AG09319 (cell line): ENCODE data around the gene BIRC7.

Source experiments
- DNase-seq: peaks from one replicate; pipeline ENCODE4 v3.0.0-alpha.2; 2010; ENCODE audit warnings: low read depth; ENCODE audit errors: extremely low read depth
- TF ChIP-seq, protein P1 (sequence below): IDR thresholded peaks from 2 replicates; pipeline ENCODE4 v1.5.1; 2011; ENCODE audit warnings: low read depth, mild to moderate bottlenecking, inconsistent platforms, low read length, moderate library complexity

The BIRC7 gene

DNA sequence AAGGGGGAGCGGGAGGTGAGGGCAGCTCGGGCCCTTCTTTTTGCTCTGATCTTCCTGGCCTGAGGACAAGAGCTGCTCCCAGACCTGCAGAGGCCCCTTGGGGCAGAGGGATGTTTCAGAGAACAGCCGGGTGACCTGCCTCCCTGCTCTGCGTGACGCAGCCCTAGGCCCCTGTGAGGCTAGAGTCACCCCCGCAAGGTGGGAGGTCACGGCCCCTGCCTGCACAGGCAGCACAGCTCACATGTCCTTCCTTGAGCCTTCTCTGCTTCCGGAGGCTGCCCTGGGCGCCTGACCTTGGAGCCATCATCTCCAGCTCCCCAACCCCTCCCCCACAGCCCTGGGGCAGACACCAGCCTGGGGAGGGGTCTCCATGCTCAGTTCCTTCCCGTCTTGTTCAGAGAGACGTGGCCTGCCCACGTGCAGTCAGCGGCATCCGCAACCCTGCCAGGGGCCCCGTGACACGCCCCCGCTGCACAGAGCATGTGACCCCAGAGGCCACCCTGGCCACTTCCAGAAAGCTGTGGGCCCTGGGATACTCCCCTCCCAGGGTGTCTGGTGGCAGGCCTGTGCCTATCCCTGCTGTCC lies at the start of gene BIRC7:
Gene BIRC7 (plus strand): TSS at position 507 of the 585 bp plus-strand sequence. CDS start 192 bp downstream, outside the sequence.
- TF ChIP-seq, protein P1, sequence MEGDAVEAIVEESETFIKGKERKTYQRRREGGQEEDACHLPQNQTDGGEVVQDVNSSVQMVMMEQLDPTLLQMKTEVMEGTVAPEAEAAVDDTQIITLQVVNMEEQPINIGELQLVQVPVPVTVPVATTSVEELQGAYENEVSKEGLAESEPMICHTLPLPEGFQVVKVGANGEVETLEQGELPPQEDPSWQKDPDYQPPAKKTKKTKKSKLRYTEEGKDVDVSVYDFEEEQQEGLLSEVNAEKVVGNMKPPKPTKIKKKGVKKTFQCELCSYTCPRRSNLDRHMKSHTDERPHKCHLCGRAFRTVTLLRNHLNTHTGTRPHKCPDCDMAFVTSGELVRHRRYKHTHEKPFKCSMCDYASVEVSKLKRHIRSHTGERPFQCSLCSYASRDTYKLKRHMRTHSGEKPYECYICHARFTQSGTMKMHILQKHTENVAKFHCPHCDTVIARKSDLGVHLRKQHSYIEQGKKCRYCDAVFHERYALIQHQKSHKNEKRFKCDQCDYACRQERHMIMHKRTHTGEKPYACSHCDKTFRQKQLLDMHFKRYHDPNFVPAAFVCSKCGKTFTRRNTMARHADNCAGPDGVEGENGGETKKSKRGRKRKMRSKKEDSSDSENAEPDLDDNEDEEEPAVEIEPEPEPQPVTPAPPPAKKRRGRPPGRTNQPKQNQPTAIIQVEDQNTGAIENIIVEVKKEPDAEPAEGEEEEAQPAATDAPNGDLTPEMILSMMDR: no peak
- DNase-seq: no peak

GRCh38 chr20:63186084-63186483 lies 49.6 kb upstream of the BIRC7 start:
- TF ChIP-seq, protein P1: no peak
- no peak for DNase-seq

- DNase-seq: no peak
- TF ChIP-seq, protein P1: no peak
Observed at GRCh38 chr20:63186528-63187316, 49.0 kb upstream of the BIRC7 start.

GRCh38 chr20:63187338-63188158 lies 48.2 kb upstream of the BIRC7 start:
- TF ChIP-seq, protein P1: no peak
- no peak for DNase-seq

DNA sequence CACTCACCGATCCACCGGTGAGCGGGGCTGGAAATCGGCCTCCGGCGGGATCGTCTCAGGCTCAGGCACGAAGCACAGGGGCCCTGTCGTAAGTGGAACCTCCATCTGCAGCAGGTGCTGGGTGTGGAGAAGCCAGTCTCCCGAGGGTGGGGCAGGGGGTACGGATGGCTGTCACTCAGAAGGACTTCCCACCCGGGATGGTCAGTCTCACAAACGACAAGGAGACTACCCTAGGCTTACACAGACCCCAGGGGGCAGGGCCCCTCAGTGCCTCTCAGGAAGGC lies 47.6 kb upstream of the BIRC7 start:
- DNase-seq: no peak
- TF ChIP-seq, protein P1: no peak

GRCh38 chr20:63188641-63189321 lies 46.9 kb upstream of the BIRC7 start:
- TF ChIP-seq, protein P1: no peak
- no peak for DNase-seq
